ENCODE results near the gene CEP170B.

CEP170B gene

GRCh38 chr14:104868060-104868740, 3.1 kb downstream of the CEP170B start:
- Histone ChIP-seq H3K9me3 (ENCODE audit: low read depth, low read length) (no peaks in the 10 kb centered on the region), H3K9ac (ENCODE audit: insufficient read length) (no peak overlapping the region), H3K36me3 (ENCODE audit: insufficient read depth, low read length) (no peaks in the 10 kb centered on the region), H3K27ac (no peak overlapping the region), H3K4me3 (no peak overlapping the region)
- TF ChIP-seq FOXP2 (optimal IDR thresholded peaks at IDR 0.05; ENCODE audit: control extremely low read depth, extremely low read length, insufficient read depth) (no peak), POLR2AphosphoS5 (IDR thresholded peaks at IDR 0.05; ENCODE audit: borderline replicate concordance, low read depth, low read length) (no peak), EZH2 (IDR thresholded peaks at IDR 0.05) (no peak)
- no peak for DNase-seq (ENCODE audit: low read depth, low spot score)

- no peak for DNase-seq (ENCODE audit: low read depth, low spot score)
These were observed 3.9 kb downstream of the CEP170B start for GRCh38 chr14:104868811-104869572.

GRCh38 chr14:104869669-104870367, 4.8 kb downstream of the CEP170B start:
- TF ChIP-seq POLR2AphosphoS5 (IDR thresholded peaks at IDR 0.05; ENCODE audit: borderline replicate concordance, low read depth, low read length) (no peak), EZH2 (IDR thresholded peaks at IDR 0.05) (no peak), FOXP2 (optimal IDR thresholded peaks at IDR 0.05; ENCODE audit: control extremely low read depth, extremely low read length, insufficient read depth) (no peak)
- Histone ChIP-seq H3K27ac (no peak overlapping the region), H3K9ac (ENCODE audit: insufficient read length) (no peak overlapping the region), H3K4me3 (no peak overlapping the region), H3K9me3 (ENCODE audit: low read depth, low read length) (no peaks in the 10 kb centered on the region), H3K36me3 (ENCODE audit: insufficient read depth, low read length) (no peaks in the 10 kb centered on the region)
- DNase-seq (ENCODE audit: low read depth, low spot score) = no peak

More at GRCh38 chr14:104868811-104869572, 3.9 kb downstream of the CEP170B start:
- H3K36me3 ChIP-seq (ENCODE audit: insufficient read depth, low read length) = no peaks in the 10 kb centered on the region
- no peak overlapping the region for H3K9ac ChIP-seq (ENCODE audit: insufficient read length)
- H3K9me3 ChIP-seq (ENCODE audit: low read depth, low read length) = no peaks in the 10 kb centered on the region
- TF ChIP-seq POLR2AphosphoS5 (IDR thresholded peaks at IDR 0.05; ENCODE audit: borderline replicate concordance, low read depth, low read length) = no peak
- no peak overlapping the region for H3K4me3 ChIP-seq
- H3K27ac ChIP-seq = no peak overlapping the region

- TF ChIP-seq EZH2 (IDR thresholded peaks at IDR 0.05) = no peak
- no peak for TF ChIP-seq FOXP2 (optimal IDR thresholded peaks at IDR 0.05; ENCODE audit: control extremely low read depth, extremely low read length, insufficient read depth)
- TF ChIP-seq POLR2AphosphoS5 (IDR thresholded peaks at IDR 0.05; ENCODE audit: borderline replicate concordance, low read depth, low read length) = no peak
- Histone ChIP-seq H3K4me3 (no peak overlapping the region), H3K27ac (no peak overlapping the region), H3K9me3 (ENCODE audit: low read depth, low read length) (no peaks in the 10 kb centered on the region), H3K36me3 (ENCODE audit: insufficient read depth, low read length) (no peaks in the 10 kb centered on the region), H3K9ac (ENCODE audit: insufficient read length) (no peak overlapping the region)
- DNase-seq (ENCODE audit: low read depth, low spot score) = no peak
These were observed 5.5 kb downstream of the CEP170B start for GRCh38 chr14:104870368-104871144.

GRCh38 chr14:104871145-104871655, 6.1 kb downstream of the CEP170B start:
- no peak for TF ChIP-seq POLR2AphosphoS5 (IDR thresholded peaks at IDR 0.05; ENCODE audit: borderline replicate concordance, low read depth, low read length)
- TF ChIP-seq FOXP2 (optimal IDR thresholded peaks at IDR 0.05; ENCODE audit: control extremely low read depth, extremely low read length, insufficient read depth) = no peak
- TF ChIP-seq EZH2 (IDR thresholded peaks at IDR 0.05) = no peak
- H3K36me3 ChIP-seq (ENCODE audit: insufficient read depth, low read length) = no peaks in the 10 kb centered on the region
- no peak overlapping the region for H3K4me3 ChIP-seq
- DNase-seq (ENCODE audit: low read depth, low spot score) = no peak
- no peaks in the 10 kb centered on the region for H3K9me3 ChIP-seq (ENCODE audit: low read depth, low read length)
- H3K27ac ChIP-seq = no peak overlapping the region
- no peak overlapping the region for H3K9ac ChIP-seq (ENCODE audit: insufficient read length)

- no peak overlapping the region for H3K9ac ChIP-seq (ENCODE audit: insufficient read length)
- DNase-seq (ENCODE audit: low read depth, low spot score) = no peak
- no peak overlapping the region for H3K27ac ChIP-seq
- no peaks in the 10 kb centered on the region for H3K36me3 ChIP-seq (ENCODE audit: insufficient read depth, low read length)
- TF ChIP-seq EZH2 (IDR thresholded peaks at IDR 0.05) (no peak), FOXP2 (optimal IDR thresholded peaks at IDR 0.05; ENCODE audit: control extremely low read depth, extremely low read length, insufficient read depth) (no peak), POLR2AphosphoS5 (IDR thresholded peaks at IDR 0.05; ENCODE audit: borderline replicate concordance, low read depth, low read length) (no peak)
- H3K4me3 ChIP-seq = no peak overlapping the region
- no peaks in the 10 kb centered on the region for H3K9me3 ChIP-seq (ENCODE audit: low read depth, low read length)
These were observed 6.8 kb downstream of the CEP170B start for GRCh38 chr14:104871656-104872468.
